ENCODE data around the gene PLB1.

The PLB1 gene

GRCh38 chr2:28593160-28593755 is 97.4 kb downstream of the PLB1 start:
- DNase-seq, result no peak

DNA sequence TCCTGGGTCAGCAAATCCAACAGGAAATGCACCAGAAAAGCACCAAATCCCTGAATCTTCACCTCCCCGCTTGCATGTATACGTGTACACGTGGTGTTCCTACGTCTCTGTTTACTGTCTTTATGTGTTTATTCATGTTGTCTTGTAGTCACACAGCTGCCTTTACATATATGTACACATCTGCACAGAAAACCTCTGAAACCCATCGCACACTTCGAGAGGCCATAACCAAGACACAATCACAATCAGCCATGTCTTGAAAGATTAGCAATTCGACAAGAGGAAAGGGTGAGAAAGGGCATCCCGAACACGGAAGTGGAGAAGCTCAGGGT is 98.1 kb downstream of the PLB1 start:
- no peak for DNase-seq

DNA sequence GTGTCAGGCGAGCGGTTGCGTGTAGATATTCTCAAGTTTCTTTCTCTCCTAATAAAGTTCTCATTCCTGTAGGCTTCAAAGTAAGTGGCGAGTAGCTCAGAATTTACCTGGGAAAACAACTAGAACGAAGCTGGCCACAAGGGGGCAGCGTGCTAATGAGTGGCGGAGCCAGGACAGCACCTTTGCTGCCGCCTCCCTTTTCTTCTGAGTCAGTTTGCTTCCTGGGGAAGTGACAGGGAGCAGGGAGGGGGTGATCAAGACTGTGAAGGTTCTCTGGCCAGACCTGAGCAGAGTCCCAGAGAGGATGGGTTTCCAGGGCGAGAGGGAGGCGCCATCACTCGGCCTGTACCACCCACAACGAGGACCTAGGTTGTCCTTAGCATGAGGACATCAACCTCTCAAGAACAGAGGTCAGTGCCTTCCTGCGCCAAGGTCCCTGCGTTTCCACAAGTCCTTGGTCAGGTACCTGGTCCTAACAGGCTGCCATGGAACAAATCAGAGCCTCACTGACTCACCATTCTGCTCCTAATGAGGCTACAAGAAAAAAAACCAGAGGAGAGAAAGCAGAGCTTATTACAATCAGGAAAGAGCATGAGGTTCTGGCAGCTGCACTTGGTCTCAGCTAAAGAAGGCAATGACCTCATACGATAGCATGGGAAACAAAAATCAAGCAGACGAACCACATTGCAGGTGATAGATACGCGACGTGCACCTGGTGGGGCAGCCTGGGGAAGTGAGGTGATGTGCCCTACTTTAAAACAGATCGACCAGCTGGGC is 98.7 kb downstream of the PLB1 start:
- peak; percentile 82 for DNase-seq

GRCh38 chr2:28595323-28595722 is 99.5 kb downstream of the PLB1 start:
- no peak for DNase-seq

DNA sequence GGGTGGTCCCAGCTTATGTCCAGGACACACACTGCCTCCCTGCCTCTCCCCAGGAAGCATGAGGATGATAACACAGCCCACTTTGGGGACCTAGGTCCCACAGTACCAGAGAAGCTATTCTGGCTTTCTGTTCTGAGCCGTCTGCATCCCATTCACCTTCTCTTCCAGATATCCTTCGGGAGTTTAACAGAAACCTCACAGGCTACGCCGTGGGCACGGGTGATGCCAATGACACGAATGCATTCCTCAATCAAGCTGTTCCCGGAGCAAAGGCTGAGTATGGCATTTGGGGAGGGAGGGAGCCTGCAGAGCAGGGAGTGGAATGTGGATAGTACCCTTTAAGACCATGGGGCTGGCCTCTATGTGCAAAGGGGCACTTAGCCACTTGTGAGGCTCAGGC is 102.6 kb downstream of the PLB1 start:
- no peak for DNase-seq

DNA sequence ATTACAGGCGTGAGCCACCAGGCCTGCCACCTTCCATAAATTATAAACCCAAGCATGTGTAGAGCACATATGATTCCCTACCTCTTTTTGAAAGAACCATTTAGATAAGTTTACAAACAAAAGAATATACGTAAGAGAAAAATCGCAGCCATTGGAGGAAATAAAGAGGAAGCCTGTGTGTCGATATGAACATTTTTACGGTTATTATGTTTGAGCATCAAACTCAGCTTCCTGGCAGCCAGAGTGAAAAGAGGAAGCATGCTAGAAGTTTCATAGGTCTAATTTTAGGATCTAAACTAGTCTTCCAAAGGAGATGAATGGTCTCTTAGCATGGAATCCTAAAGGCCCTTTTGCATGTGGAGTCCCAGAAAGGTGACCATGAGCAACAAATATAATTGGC is 104.3 kb downstream of the PLB1 start:
- no peak for DNase-seq

DNA sequence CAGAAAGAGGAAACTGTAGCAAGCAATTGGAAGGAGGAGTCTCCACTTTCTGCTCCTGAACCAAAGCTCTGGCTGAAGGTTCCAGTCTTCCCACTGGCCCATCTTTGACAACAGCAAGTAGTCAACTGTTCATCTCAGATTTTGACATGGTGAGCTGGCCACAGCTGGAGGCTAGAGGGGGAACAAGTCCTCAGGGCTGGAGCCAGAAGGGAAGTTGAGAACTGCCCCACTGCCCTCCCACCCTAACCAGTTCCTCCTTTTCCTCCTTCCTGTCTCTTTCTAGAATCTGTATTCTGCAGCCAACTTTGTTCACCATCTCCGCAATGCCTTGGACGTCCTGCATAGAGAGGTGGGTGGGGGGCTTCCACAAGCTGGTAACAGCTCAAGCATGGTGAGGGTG is 105.8 kb downstream of the PLB1 start:
- DNase-seq, result no peak

- DNase-seq, result no peak
Observed at GRCh38 chr2:28602136-28602660, 106.3 kb downstream of the PLB1 start.

GRCh38 chr2:28602751-28603639 is 107.1 kb downstream of the PLB1 start:
- no peak for DNase-seq

GRCh38 chr2:28603821-28604220 is 108.0 kb downstream of the PLB1 start:
- DNase-seq, result no peak

GRCh38 chr2:28604284-28604843 is 108.5 kb downstream of the PLB1 start:
- no peak for DNase-seq

DNA sequence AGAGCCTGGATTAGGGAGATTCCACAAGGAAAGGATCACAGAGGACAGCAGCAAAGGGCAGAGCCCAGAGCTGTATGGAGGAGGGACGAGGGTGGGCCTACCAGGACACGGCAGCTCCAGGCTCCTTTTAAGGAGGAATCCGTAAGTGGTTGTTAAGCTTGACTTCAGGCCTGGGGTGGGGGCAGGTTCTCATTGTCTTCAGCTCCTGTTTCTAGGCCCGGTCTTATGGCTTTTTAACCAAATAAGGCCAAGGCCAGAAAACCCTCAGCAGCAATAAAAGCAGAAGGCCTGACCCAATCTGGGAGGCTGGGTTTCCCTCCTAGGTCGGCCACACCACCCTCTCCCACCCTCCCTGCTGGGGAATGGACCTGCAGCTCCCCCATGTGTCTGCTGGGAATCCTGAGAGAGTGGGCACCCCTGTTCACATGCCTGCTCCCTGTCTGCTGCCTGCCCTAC is 111.2 kb downstream of the PLB1 start:
- DNase-seq, result no peak

DNA sequence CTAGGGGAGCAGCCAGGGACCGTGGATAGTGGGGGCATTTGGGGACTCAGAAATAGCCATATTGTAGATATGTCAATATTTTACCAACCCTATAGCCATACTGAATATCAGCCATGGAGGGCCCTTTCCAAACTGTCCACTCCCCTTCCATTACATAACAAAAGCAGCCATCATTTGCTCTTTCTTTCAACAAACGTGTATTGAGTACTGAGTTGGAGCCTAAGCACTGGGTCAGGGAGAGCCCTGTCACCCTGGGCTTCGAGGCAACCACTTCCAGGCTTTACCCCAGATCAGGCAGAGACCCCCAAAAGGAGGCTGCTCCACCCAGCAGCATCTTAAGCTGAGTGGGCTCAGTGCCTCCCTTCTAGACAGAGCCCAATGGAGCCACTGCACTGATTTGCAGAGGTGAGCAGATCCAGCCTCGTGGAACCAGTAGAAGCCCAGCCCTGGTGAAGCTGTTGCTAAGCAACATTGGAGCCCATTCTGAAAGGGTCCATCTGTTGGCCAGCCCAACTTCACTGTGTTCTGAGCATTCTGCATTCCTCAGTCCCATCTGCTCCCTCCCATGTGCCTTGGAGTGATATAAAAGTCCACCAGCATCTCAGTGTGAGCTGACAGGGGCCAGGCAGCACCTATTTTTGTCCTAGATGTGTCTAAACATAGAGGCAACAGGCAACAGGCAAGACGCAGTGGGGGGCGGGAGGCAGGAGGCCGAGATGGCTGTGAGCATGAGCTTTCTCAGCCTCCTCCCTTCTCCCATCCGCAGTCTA is 112.1 kb downstream of the PLB1 start:
- no peak for DNase-seq

DNA sequence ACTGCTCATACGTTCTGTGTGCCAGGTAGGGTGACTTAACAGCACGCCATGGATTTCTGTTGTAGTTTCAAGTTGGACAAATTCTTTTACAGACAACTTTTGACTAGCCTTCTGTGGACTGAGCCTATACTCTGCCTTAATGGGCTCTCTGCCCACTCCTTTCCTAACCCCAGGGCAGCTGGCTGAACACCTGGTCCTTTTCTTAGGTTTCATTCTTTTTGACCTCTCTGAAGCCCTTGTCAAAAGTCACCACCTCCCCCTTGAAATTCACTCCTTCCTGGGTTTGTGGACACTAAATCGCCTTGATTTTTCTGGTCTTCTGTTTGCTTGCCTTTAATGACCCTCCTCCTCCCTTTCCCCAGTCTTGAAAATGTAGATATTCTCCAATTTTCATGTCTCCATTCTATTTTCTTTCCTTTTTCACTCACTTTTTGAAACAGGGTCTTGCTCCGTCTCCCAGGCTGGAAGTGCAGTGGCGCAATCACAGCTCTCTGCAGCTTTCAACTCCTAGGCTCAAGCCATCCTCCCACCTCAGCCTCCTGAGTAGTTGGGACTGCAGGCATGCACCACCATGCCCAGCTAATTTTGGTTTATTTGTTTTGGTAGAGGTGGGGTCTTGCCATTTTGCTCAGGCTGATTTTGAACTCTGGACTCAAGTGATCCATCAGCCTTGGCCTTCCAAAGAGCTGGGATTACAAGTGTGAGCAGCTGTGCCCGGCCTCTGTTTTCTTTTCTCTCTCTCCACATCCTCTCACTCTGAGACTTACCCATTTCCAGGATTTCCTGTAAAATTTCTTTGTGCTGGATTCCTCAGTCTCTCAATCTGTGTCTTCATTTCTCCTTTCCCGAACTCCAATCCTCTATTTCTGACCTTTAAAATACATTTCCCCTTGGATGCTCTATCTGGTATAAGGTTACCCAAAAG is 112.9 kb downstream of the PLB1 start:
- DNase-seq, result no peak

DNA sequence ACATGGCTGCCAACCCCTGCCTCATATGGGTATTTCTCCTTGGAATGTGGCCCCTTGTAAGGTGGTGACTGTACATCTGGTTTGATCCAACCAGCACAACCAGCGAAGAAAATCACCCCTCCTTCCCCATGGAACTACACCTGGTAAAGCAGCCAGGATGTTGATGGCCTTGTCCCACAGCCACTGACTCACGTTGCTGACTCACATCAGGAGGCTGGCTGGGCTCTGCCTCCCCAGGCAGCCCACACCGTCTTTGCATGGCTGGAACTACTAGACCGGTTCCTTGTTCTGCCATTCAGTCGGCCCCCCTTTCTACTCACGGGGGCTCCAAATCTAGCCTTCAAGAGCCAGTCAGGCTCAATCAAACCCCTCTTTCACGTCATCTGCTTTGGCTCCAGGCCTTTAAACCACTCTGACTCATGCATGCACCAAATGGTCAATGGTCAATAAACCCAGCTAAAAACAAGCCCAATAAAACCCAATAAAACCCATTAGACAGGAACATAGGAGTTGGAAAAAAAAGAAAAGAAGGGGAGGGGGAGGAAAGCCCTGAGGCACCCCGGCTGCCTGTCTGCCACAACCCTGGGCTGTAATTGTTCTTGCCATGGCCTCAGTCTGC is 114.8 kb downstream of the PLB1 start:
- peak; percentile 37 for DNase-seq

DNA sequence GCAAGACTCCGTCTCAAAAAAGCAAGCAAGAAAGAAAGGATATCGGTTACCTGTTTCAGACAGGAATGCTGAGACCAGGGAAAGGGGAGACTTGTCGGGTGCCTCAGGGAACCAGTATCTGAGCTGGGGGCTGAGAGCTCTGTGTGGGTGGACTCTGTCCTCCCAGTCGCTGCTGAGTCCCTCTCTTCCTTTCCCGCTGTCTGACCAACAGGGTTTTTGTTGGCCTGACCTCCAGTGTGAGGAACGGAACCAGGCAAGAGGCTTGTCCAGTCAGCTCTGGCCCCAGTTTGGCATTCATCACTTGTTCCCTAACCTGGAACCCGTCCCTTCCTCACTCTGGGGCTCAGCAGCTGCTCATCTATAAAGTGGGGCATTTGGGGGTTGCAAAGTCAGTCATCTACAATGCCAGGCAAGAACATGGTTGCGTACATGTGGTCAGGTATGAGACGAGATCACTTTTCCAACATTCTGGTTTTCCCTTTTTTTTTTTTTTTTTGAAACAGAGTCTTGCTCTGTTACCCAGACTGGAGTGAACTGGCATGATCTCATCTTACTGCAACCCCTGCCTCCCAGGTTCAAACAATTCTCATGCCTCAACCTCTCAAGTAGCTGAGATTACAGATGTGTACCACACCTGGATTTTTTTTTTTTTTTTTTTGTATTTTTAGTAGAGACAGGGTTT is 116.4 kb downstream of the PLB1 start:
- no peak for DNase-seq

- no peak for DNase-seq
Observed at GRCh38 chr2:28613186-28613585, 117.3 kb downstream of the PLB1 start.

DNA sequence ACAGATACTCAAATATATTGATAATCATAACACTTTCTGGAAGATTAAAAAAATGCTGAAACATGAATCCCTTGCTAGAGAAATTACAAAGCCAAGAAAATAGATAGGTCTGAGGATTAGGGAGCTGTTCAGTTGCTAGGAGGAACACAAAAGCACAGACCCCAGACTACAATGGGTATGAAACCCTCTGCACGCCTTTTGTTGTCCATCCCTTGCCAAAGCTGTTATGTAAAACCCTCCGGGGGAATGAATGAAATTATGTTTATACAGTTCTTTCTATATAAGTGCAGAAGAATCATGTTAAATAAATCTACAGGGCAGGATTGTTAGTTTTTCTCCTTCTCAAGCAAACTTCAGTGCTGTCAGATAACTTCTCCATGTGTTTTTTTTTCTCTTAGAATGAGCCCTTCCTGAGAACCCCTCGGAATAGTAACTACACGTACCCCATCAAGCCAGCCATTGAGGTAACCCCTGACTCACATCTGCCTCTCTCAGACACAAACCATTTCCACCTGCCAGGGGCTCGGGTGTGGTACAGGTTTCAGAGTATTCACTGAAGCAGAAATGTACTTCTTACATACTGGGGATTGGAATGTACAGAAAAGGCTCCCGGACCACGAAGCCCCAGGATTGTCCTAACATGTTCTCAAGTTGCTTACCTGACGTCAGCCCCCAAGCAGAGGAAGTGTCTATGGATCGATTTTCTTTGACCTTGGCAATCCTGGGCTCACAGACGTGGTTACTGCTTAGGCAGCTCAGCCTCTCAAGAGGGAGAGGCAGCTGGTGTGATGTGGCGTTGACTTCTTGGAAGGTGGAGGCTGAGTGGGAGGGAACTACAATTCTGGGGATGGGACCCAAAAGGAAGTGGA is 118.0 kb downstream of the PLB1 start:
- peak; percentile 55 for DNase-seq

- no peak for DNase-seq
Observed at GRCh38 chr2:28615706-28616105, 119.8 kb downstream of the PLB1 start.
